ENCODE results near the gene ZNF385C. TPM values are rescaled to one million over a fixed set of nuclear protein-coding genes. Genes with fewer than 3 reads are reported as not detected.

The ZNF385C gene
- total RNA-seq, 1 experiment from 2014 or later: 2.8 TPM

DNA sequence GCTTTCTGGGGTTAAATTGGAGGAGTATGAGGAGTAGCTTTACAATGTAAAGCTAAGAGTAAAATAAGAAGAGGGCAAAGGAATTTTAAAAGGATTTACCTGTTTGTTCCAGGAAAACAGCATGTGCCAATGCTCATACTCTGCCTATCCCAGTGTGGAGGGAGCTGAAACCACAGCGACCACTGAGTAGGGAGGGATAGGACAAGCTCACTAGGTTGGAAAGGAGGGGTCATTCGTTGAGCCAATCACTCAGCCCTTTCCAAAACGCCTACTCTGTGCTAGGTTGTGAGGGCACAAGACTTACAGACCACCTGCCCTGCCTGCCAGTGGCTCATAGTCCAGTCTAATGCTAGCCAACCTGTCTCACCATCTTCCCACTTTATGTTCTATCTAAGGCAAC lies 79.9 kb downstream of the ZNF385C start:
- Histone ChIP-seq H3K27ac (ENCODE audit: insufficient read length, low read depth, low read length) (no peak overlapping the region), H3K79me1 (ENCODE audit: insufficient read depth, low read depth, low read length, poor library complexity, severe bottlenecking) (no peaks in the 10 kb centered on the region), H3K14ac (ENCODE audit: insufficient read depth, low read length) (no peak overlapping the region), H2BK120ac (ENCODE audit: low read depth, low read length, poor library complexity, severe bottlenecking) (no peak overlapping the region), H4K91ac (ENCODE audit: insufficient read length, low read depth, low read length) (no peak overlapping the region), H2BK5ac (ENCODE audit: insufficient read length, low read length) (no peak overlapping the region), H4K8ac (replicated peaks; ENCODE audit: insufficient read length, low read depth, low read length) (no peak overlapping the region), H2AK5ac (ENCODE audit: insufficient read length, low read length) (no peak overlapping the region), H3K23ac (ENCODE audit: insufficient read length, low read depth, low read length) (no peak overlapping the region), H3K9ac (ENCODE audit: extremely low read depth, insufficient read length, low read length) (peak overlapping the region; percentile 66), H3K4me2 (ENCODE audit: insufficient read depth, insufficient read length, low read length) (peak overlapping the region; percentile 79), H2BK20ac (ENCODE audit: low read depth, low read length, poor library complexity, severe bottlenecking) (no peak overlapping the region), H4K5ac (ENCODE audit: insufficient read length, low read depth, low read length) (no peak overlapping the region), H3K27me3 (ENCODE audit: insufficient read depth, low read length) (no peaks in the 10 kb centered on the region; the same call in 1 of the 2 replicates), H3T11ph (ENCODE audit: low read length) (no peak overlapping the region), H3K23me2 (ENCODE audit: insufficient read length, low read depth, low read length, poor library complexity, severe bottlenecking) (peaks cover 14% of the 10 kb centered on the region), H2BK12ac (ENCODE audit: insufficient read length, low read depth, low read length) (no peak overlapping the region), H3K79me2 (ENCODE audit: insufficient read depth, low read length) (peaks cover 20% of the 10 kb centered on the region; the same call in 1 of the 2 replicates), H3K4ac (ENCODE audit: low read depth, low read length) (no peak overlapping the region), H3K4me1 (ENCODE audit: insufficient read depth, low read length) (peaks cover 4% of the 10 kb centered on the region; the same call in 1 of the 2 replicates), H4K20me1 (ENCODE audit: control insufficient read depth, insufficient read depth, insufficient read length) (no peaks in the 10 kb centered on the region), H3K9me3 (ENCODE audit: control insufficient read depth, low read depth, low read length) (no peaks in the 10 kb centered on the region), H2BK15ac (ENCODE audit: low read depth, low read length) (no peak overlapping the region), H3K18ac (ENCODE audit: insufficient read length, low read depth, low read length) (no peak overlapping the region), H3K56ac (ENCODE audit: insufficient read length, low read depth, low read length) (no peak overlapping the region), H2AFZ (ENCODE audit: low read length) (no peak overlapping the region)
- TF ChIP-seq CTCF (conservative IDR thresholded peaks at IDR 0.05): no peak
- peaks cover 37 to 45% of the 10 kb centered on the region in 2 experiments for H3K4me1 Mint-ChIP-seq
- DNase-seq: peak; percentile 80
- no peaks in the 10 kb centered on the region for H3K27me3 Mint-ChIP-seq (ENCODE audit: low read depth)
- H3K9me3 Mint-ChIP-seq: no peaks in the 10 kb centered on the region
- H3K27ac Mint-ChIP-seq: peak overlapping the region; percentile 97 to 100 (median 98); a peak in 5 of 7 replicates
- WGBS (ENCODE audit: extremely low coverage, insufficient read length, low lambda C conversion rate): no CpG with 5 or more reads among the region's 3 CpGs
- H3K4me3 Mint-ChIP-seq: peak overlapping the region; percentile 97 to 99
- peaks cover 9 to 33% (median 25%) of the 10 kb centered on the region in 3 experiments for H3K36me3 Mint-ChIP-seq (ENCODE audit: insufficient read depth in 1 of 3, low read depth in 3 of 3)

Data from H9 (cell line).